ENCODE measurements around the gene HLA-DMB. TPM values are rescaled to one million over a fixed set of nuclear protein-coding genes. Genes with fewer than 3 reads are reported as not detected.
A peak's percentile ranks its signal among the peaks of the same experiment; 100 is the strongest.

HLA-DMB gene
- total RNA-seq, 1 experiment from 2014 or later: 1.1 TPM

- Mint-ChIP-seq H3K4me1 (peaks cover 41% of the 10 kb centered on the region), H3K9me3 (no peaks in the 10 kb centered on the region), H3K27ac (peak overlapping the region; percentile 100), H3K4me3 (peak overlapping the region; percentile 98), H3K36me3 (peaks cover 89% of the 10 kb centered on the region), H3K27me3 (ENCODE audit: low read depth) (peaks cover 4% of the 10 kb centered on the region; the same call in 1 of the 2 replicates)
- POLR2A ChIA-PET: interaction anchor here (0.8 to 7.0 kb wide), 3 partner anchors 8 to 304 kb away, joined by 3 to 146 read pairs (median 3); partner anchors contain the start of gene B3GALT4
- TF ChIP-seq TEAD4 (CRISPR knock-in tag; IDR thresholded peaks at IDR 0.05) (no peak), ZNF416 (CRISPR knock-in tag; IDR thresholded peaks at IDR 0.05) (no peak), AFF4 (CRISPR knock-in tag; IDR thresholded peaks at IDR 0.05; ENCODE audit: borderline replicate concordance) (no peak), EMX1 (CRISPR knock-in tag; IDR thresholded peaks at IDR 0.05) (no peak), SP1 (CRISPR knock-in tag; conservative IDR thresholded peaks at IDR 0.05) (no peak), SMAD4 (CRISPR knock-in tag; IDR thresholded peaks at IDR 0.05) (no peak), FOXJ3 (CRISPR knock-in tag; IDR thresholded peaks at IDR 0.05; ENCODE audit: borderline replicate concordance) (no peak), TEAD1 (CRISPR knock-in tag; IDR thresholded peaks at IDR 0.05) (no peak), USF1 (CRISPR knock-in tag; IDR thresholded peaks at IDR 0.05) (no peak), PRRX2 (CRISPR knock-in tag; IDR thresholded peaks at IDR 0.05) (no peak), ZNF263 (CRISPR knock-in tag; IDR thresholded peaks at IDR 0.05; ENCODE audit: low read depth) (no peak), RORB (CRISPR knock-in tag; IDR thresholded peaks at IDR 0.05) (no peak), SMAD3 (CRISPR knock-in tag; IDR thresholded peaks at IDR 0.05; ENCODE audit: borderline replicate concordance) (no peak), NR2C2 (CRISPR knock-in tag; IDR thresholded peaks at IDR 0.05) (no peak), ESRRA (CRISPR knock-in tag; IDR thresholded peaks at IDR 0.05; ENCODE audit: borderline replicate concordance) (no peak), CREM (CRISPR knock-in tag; IDR thresholded peaks at IDR 0.05) (no peak)
- CTCF ChIA-PET: interaction anchor here (0.6 to 11.8 kb wide), 4 partner anchors 10 to 136 kb away, joined by 3 to 121 read pairs (median 6); partner anchors contain the start of genes HLA-DMA and TAP2
- no peak for ATAC-seq
- DNase-seq (ENCODE audit: low spot score): no peak
Measured at GRCh38 chr6:32974016-32974333, 33.1 kb upstream of the HLA-DMB start.

GRCh38 chr6:32973144-32974015, 32.6 kb upstream of the HLA-DMB start:
- Mint-ChIP-seq H3K27me3 (ENCODE audit: low read depth) (peaks cover 4% of the 10 kb centered on the region; the same call in 1 of the 2 replicates), H3K4me1 (peaks cover 38% of the 10 kb centered on the region), H3K36me3 (peaks cover 83% of the 10 kb centered on the region), H3K4me3 (peak overlapping the region; percentile 98), H3K9me3 (no peaks in the 10 kb centered on the region), H3K27ac (peak overlapping the region; percentile 100)
- TF ChIP-seq NR3C1 (CRISPR knock-in tag; conservative IDR thresholded peaks at IDR 0.05; ENCODE audit: low read depth) (no peak), GTF2I (CRISPR knock-in tag; conservative IDR thresholded peaks at IDR 0.05) (no peak), FOXP1 (CRISPR knock-in tag; IDR thresholded peaks at IDR 0.05; ENCODE audit: borderline replicate concordance) (no peak), MXD4 (CRISPR knock-in tag; IDR thresholded peaks at IDR 0.05; ENCODE audit: borderline replicate concordance) (no peak), RELA (CRISPR knock-in tag; IDR thresholded peaks at IDR 0.05; ENCODE audit: borderline replicate concordance) (no peak), ZNF416 (CRISPR knock-in tag; IDR thresholded peaks at IDR 0.05) (no peak), MLX (CRISPR knock-in tag; IDR thresholded peaks at IDR 0.05) (no peak), NFE2L1 (CRISPR knock-in tag; IDR thresholded peaks at IDR 0.05) (no peak), CREM (CRISPR knock-in tag; IDR thresholded peaks at IDR 0.05) (no peak), TP53 (CRISPR knock-in tag; IDR thresholded peaks at IDR 0.05) (no peak), MYBL2 (CRISPR knock-in tag; IDR thresholded peaks at IDR 0.05) (no peak), ZNF396 (CRISPR knock-in tag; IDR thresholded peaks at IDR 0.05; ENCODE audit: borderline replicate concordance) (no peak), NR1H2 (CRISPR knock-in tag; IDR thresholded peaks at IDR 0.05) (no peak), FOXK1 (CRISPR knock-in tag; IDR thresholded peaks at IDR 0.05) (no peak), ZBTB43 (CRISPR knock-in tag; IDR thresholded peaks at IDR 0.05) (no peak), SOX15 (CRISPR knock-in tag; IDR thresholded peaks at IDR 0.05) (no peak), RORB (CRISPR knock-in tag; IDR thresholded peaks at IDR 0.05) (no peak), ZNF138 (CRISPR knock-in tag; conservative IDR thresholded peaks at IDR 0.05) (no peak)
- ChIA-PET CTCF (interaction anchor here (0.6 to 11.8 kb wide), 4 partner anchors 11 to 135 kb away, joined by 3 to 121 read pairs (median 11); partner anchors contain the start of genes HLA-DMA and TAP2), POLR2A (interaction anchor here (0.8 to 7.0 kb wide), 7 partner anchors 9 to 319 kb away, joined by 3 to 146 read pairs (median 26); partner anchors contain the start of genes B3GALT4, HLA-DMA and PSMB8)
- ATAC-seq: no peak
- peak; percentile 29 for DNase-seq (ENCODE audit: low spot score)

All from WTC11 (cell line).